ENCODE measurements around the gene UBL4B.

UBL4B gene

DNA sequence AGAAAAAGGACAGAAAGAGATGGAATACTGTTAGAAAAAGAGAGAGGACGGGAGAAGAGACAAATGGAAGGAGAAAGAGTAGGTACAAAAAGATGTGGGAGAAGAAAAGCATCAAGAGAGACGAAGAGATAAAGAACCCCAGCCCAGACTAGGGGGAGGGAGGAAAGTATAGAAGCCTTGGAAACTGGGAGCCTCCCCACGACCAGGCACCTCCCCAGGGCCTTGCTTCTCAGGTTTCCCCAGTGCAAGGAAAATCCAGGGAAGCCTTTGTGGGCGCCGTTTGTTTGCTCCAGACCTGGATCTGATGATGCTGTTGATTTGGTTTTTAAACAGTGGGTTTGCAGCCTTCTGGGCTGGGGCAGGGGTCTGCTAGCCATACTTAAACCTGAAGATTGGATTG, 26.6 kb upstream of the UBL4B start:
- no peak for DNase-seq (ENCODE audit: low spot score)

DNA sequence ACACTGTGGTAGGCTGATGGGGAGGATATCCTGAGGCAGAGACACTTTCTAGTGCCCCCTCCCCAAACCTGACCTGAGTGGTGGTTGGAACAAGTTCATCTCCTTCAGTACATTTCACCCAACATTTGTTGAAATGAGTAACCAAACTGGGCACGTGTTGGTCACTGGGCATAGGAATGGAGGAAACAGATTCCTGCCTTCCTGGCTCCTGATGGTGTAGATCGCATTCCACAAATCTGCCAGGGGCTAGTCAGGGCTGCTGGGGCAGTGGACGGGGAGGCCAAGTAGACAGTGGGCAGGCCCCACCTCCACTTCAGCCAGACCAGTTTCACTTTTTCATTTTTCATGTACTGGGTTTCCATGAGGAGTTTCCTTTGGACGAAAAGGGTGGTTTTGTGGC, 25.3 kb upstream of the UBL4B start:
- DNase-seq (ENCODE audit: low spot score), result no peak

DNA sequence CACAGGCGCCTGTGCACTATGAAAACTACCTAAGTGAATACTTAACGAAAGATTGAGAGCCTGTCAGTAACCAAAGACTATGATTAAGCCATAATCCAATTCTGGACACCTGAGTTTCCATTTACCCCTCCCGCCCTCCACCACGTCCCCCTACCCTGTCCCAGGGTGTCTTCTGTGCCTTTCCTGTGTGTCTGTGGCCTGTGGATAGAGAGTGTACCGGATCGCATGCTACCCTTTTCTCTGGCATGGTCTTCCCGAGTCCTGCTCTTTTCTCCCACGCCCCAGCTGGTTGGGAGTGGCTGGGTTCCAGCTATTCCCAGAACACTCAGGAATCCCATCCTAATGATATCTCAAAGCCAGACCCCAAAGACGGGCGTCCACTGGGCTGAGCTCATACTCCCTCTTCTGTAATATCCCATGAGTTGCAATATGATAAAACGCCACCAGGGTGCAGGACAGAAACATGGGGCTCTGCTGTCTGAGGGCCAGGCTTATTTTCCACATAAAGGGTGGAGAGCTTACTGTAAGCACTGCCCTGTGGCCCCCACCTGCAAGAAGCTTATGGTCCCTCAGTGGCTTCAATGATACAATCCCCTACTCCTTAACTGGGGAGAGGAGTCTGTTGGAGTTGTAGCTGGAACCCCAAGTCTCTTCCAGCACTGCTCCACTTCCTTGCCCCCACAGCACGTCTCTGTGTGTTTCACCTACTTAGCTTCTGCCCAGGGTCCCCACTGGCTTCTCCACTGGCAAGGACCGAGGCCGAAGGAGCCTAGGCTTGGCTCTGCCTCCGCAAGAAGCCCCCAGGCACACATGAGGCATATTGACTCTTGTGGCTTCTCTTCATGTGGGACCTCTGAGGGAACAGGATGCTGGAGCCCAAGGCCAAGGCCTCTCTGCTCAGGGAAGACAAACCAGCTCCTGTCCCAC, 24.2 kb upstream of the UBL4B start:
- peak; percentile 82 for DNase-seq (ENCODE audit: low spot score)

DNA sequence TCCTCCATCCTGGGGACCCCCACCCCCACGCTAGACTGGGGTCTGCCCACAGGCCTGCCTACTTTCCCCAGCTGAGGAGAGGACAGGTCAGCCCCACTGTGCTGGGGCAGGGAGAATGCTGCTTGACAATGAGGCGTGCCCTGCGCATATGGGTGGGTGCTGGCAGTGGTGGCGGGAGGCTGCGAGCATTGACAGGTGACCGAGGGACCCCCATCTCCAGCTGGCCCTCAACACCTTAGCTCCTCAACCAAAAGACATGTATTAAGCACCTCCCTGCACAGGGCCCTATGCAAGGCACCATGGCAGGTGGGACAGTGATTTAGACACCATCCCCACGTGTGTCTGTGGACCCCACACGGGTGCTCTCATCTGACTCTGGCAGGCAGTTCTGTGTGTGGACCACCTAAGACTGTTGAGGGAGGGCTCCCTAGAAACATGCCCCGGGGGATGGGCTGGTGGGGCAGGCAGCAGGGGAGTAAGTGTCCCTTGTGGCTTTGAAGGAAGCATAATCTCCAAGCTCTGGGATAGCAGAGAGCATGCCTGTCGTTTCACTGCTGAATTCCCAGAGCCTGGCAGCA, 23.4 kb upstream of the UBL4B start:
- no peak for DNase-seq (ENCODE audit: low spot score)

DNA sequence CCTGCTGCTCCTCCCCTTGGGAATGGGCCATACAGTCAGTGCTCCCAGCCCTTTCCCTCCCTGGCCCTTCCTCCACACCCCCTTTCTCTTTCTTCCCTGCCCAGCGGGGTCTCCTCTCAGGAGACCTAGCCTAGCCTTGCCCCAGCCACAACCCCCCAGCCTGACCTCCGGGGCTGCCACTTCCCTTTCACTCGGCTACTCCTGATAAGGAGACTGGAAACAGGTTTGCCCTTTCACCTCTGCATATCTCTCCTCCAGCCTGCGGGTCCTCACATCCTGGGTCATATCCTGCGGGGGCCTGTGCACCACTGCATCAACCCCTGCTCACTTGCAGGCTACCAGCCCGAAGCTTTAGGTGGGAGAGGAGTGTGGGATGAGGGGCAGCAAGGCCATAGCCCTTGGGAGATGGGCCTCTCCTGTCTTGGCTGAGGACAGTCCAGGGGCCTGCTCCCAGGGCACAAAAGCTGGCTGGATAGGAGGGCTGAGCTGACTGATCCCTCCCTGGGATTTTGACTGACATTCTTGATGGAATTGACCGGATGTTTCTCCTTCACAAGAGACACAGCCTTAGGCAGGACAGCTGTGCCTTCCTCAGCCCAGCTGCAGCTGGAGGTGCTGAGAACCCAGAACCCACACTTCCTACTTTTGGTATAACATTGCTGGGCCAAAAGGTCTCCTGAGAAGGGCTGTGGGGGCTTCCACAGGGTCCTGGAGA, 22.5 kb upstream of the UBL4B start:
- no peak for DNase-seq (ENCODE audit: low spot score)

DNA sequence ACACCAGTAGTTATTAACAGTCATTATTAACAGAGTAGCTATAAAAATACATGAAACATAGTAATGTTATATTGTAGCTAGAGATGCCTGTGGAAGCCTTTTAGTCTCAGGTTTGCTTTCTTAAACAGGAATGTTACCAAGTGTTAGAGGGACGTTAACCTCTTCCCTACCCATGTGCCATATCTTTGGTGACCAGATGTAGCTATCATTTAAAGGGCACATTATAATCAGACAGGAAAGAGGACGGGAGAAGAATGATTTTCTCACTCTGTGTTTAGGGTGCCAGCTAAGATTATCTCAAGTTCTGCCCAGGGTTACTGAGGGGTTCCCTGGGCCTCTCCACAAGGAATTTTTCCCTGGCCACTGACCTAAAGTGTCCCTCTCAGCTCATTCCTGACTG, 20.9 kb upstream of the UBL4B start:
- DNase-seq (ENCODE audit: low spot score), result no peak

DNA sequence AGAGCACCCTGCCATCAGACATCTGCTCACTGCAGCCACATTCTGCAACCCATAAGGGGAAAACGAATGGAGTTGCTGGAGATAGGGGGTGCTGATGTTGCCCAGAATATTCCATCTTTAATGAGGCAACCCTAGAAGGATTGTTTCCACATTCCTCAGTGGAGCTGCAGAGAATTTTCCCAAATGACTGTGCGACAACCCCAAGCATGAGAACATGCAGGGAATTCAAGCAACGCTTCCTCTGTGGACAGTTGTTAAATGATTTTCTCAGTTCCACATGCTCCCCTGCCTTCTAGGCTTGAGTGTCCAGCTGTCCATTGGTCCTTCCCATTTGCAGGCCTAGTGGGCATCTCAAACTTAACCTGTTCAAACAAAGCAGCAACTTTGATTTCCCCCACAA, 20.5 kb upstream of the UBL4B start:
- DNase-seq (ENCODE audit: low spot score), result no peak

DNA sequence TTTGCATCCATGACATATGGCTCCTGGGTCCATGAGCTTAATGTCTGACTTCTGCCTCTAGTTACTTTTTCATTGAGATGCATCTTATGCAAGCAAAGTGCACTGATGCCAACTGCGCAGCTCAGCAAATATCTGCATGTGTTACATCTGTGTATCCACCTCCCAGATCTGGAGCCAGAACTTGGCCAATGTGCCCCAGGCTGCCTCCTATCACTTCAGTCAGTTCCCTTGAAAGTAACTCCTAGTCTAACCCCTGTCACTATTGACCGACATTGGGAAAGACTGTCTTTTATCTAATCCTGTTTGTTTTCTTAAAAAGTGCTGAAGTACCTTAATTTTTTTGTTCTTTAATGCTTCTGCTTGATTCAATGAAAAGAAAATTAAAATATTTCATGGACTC, 19.3 kb upstream of the UBL4B start:
- DNase-seq (ENCODE audit: low spot score), result no peak

DNA sequence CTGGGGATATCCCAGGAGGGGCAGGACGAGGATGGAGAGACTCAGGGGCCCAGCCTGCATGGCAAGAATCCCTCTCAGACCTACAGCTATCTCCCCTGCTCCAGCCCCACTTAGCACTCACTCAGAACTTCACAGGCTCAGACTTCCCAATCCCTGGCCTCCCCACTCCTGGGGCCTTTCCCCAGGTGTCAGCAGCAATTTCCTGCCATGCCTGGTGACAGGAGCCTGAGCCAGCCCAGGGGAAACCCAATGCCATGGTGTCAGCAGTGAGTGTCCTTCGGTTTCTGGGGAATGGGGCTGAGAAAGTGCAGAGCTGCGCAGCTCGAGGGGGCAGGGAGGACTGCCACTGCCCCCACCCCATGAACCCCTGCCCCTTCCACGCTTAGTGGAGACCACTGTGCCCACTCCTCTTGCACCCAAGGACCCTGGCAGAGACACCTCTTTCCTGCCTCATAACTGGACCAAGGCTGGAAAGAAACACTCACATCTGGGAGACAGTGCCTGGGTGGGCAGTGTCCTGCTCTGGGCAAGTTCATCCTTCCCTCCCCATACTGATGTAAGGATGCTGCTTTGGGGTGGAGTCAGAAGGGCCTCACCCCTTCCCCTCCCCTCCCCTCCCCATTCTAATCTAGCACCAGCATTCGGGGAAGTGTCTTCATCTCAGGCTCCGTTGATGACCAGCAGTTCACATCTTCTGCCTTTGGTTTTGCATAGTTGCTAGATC, 17.1 kb upstream of the UBL4B start:
- no peak for DNase-seq (ENCODE audit: low spot score)

DNA sequence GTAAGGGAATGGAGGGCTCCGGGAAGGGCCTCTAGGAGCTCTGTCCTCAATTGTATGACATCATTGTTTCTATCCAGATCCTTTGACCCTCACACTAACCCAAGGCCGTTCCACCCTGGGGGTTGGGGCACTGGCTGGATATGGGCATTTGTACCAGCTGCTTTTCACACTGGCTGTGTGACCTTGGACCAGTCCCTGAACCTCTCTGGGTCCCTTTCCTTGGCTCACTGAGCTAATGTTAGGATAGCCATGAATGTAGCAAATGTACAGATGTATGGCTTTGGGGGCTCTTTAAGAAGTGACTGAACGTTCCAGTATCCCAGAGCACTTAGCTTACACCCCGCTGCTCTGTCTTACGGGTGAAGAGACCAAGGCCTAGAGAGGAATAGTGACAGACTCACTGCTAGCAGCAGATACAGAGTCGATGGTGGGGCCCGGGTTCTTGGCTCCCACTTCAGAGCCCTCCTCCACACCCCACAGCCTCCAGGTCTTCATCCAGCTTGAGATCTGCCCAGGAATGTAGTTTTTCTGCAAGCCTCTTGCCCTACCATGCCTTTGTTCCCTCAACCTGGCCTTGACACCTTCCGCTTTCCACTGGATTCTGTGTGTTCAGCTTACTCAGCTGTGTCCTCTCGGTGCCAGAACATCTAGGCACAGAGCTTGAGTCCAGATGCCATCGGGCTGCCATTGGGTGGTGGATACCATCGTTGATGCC, 14.6 kb upstream of the UBL4B start:
- no peak for DNase-seq (ENCODE audit: low spot score)

DNA sequence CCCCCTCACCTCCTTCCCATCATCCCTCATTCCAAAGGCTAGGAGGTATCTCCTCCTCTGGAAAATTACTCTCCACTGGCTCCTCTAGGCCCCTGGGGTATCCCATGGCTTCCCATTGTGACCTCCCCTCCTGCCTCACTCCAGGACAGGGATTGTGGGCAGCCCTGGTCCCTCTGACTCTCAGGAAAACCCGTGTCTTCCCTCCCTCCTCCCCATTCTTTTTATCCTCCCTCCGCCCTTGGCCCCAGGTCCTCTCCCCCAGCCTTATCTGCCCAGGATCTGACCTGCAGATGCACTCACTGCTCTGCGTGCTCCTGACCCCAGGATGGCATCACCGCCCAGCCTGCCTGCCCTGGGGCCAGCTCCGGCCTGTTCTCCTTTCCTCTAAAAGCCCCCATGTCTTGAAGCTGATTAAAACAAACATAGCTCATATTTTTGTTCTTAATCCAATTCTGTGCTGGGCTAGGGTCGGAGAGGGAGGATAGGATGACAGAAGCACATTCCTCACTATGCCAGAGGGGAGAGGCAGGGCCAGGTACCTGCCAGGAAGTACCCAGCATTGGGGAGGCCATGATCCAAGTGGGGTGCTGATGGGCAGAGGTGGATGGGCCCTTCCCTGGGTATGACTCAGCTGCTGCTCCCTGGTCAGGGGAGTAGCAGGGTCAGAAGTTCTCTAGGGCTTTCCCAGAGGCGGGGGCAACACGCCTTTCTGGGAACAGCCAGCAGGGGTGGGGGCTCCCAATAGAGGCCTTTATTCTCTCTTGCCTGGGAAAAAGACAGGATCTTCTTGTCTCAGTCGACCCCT, 13.8 kb upstream of the UBL4B start:
- DNase-seq (ENCODE audit: low spot score), result no peak

DNA sequence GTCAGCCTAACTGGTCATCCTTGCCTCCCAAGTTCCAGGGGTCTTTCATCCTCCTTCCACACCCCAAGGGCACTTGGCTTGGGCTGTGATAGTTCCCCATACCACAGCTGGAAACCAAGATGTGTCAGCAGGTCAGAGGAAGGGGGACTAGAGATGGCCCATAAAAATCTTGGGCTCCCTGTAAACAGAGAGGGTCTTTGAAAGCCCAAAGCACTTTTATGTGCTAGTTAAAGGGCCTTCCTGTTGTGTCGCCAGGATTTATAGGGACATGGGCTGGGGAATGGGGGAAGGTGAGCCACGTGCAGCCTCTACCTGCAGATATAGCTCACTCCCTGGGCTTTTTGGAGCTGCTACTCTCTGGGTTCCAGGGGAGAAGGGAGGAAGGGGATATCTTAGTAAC, 11.9 kb upstream of the UBL4B start:
- DNase-seq (ENCODE audit: low spot score), result no peak

DNA sequence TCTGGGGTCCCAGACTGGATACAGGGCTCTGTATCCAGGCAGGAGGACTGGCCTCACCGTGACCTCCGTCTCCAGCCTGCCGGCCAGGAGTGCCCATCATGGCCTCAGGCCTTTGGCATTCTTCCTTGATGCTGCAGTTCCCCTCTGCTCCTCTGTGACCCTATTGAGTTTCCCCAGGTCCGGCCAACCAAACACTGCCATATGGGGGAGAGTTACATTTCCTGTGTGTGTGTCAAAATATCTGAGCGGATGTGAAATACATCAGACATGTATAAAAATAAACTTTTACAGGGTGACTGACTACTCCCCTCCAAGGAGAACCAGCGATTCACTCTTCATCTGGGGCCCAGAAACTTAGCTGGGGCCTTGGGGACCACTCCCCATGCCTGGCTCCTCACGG, 10.2 kb upstream of the UBL4B start:
- peak; percentile 27 for DNase-seq (ENCODE audit: low spot score)

DNA sequence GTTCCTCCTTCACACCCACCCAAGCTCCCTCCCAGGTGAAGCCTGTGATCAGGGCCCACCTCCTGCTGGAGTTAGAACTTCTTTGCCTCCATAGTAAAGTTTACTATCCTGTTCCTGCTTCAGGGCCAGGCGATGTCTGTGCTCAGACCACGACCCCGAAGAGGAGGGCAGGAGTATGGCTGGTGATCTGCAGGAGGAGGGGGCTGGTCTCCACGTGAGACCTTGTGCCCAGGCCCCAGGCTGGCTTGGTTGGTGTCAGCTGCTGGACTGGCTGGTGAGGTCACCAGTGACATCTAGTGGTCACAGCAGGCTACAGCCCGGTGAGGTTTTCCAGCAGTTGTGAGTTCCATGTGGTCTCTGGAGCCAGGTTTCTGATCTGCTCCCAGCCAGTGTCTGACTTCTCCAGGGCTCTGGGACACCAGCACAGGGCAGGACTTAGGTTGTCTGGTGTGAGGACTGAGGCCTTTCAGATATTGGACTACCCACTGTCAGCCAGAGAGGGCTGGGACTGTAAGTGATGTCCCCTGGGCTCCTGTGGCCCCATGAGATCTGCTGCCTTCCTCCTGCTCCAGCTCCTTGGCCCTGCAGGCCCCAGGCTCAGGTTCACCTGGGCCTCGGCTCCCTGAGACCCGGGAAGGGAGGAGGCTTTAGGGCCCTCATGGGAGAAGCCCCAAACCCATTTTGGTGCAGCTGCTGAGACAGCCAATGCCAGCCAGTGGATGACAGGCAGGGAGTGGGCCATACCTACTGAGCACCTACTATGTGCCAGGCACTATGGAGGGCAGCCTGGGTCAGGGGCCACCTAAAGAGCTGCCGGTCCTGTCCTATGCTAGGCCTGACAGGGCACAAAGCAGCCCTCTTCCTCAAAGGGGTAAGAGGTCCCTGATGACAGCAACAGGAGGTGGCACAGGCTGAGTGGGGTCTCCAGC, 6.0 kb upstream of the UBL4B start:
- DNase-seq (ENCODE audit: low spot score), result peak; percentile 83

DNA sequence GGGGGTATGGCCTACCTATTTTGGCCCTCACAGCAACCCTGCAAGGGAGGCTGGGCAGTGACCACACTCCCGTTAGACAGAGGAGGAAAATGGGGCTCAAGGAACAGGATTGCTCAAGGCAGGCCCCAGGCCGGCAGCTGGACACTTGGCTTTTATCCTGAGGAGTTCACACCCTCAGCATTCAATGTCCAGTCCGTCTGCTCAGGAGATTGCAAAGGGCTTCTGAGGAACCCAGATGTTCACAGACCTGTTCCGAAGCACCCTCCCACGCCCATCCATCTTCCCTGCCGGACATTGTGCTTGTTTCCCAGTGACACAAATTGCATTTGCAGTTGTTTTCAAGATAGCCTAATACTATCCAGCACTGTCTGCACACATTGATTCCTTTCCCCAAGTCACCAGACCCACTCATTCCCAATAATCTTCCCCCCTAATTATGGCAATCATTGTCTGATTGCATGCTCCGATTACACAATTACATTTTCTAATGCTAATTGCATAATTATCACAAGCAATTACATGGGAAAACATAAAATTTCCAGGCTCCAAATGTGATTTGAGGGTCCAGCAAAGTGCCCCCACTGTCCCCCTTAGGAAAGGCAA, 4.3 kb upstream of the UBL4B start:
- DNase-seq (ENCODE audit: low spot score), result no peak

DNA sequence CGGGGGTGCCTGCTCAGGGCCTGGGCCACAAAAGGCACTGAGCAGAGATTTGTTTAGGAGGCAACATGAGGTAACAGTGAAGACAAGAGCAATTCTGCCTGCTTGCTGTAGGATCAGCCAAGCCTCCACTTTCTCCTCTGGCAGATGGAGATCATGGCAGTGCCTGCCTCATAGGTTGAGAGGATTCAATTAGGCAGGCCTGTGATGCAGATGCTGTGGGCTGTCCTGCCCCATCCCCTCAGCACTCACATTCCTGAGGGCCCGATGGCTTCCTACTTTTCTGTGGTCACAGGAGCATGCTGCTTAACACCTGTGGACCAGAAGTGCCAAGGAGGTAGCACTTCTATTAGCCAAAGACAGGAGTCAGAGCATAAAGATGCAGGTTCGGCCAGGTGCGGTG, 1.2 kb upstream of the UBL4B start:
- DNase-seq (ENCODE audit: low spot score), result no peak

DNA sequence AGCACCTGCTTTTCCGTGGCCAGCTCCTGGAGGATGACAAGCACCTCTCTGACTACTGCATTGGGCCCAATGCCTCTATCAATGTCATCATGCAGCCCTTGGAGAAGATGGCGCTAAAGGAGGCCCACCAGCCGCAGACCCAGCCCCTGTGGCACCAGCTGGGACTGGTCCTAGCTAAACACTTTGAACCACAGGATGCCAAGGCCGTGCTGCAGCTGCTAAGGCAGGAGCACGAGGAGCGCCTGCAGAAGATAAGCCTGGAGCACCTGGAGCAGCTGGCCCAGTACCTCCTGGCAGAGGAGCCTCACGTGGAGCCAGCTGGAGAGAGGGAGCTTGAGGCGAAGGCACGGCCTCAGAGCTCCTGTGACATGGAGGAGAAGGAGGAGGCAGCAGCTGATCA, 413 bp downstream of the UBL4B start:
- no peak for DNase-seq (ENCODE audit: low spot score)

DNA sequence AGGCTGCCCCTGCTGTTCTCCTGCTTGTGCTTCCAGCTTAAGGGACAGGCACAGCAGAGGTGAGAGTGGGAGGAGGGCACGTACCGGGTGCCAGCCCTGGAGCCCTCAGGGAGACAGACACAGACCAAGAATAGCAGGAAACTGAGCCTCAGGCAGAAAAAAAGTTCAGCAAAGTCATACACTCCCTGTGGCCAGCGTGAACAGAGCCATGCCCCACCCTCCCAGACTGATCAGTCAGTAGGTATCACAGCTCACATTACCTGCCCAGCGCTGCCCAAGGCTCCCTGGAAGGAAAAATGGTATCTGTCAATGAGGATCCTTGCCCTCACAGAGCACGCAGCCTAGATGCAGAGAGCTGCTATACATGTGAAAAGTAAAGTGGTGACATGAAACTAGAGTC, 1.3 kb downstream of the UBL4B start:
- no peak for DNase-seq (ENCODE audit: low spot score)

DNA sequence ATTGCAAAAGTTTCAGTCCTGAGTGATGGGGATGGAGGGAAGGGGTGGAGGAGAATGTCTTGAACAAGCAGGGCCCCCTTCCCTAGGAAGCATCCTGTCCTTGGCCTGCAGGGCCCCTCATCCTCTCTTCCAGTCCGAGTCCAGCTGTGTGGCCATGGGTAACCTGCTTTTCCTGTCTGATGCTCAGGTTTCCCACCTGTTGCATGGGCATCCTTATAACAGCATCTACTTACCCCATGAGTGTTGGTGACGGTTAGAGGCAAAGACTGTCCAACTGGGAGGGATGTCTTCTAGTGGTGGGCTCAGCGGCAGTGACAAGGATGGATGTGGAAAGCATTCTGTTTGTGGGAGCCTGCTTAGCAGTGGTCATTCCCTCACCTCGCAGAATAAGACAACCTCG, 1.9 kb downstream of the UBL4B start:
- no peak for DNase-seq (ENCODE audit: low spot score)

Measured in NAMALWA (cell line).